ENCODE results near the gene DPP7.
"Not testable (repeated sequence)": the region's sequence is repeated elsewhere in the genome, so short reads cannot be mapped to it uniquely, and the experiment has no call there.

Gene DPP7

DNA sequence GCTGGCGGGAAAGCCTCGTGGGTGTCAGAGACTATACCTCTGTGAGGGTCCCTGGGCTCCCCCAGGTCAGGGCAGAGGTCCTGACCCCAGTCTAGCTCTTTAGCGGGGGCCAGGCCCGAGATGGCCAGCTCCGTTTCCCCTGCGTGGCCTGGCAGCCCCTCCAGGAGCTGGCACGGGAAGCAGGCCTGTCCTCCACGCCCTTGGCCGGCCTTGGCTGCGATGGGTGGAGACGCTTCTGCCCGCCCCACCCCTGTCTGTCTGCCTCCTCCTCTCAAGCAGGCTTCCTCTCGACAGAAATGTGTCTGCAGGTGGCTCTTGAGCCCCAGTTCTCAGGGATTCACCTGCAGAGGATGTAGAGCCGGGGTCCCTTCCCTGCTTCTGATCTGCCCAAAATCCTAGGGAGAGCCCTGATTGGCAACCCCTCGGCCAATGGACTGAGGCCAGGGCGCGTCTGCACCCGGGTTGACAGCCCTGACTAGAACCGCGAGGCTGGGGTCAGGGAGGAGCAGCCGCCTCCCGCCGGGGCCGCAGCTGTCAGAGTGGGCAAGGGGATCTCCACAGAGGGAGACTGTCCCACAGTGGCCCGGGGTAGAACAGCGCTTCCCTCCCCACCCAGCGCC lies 21.8 kb upstream of the DPP7 start:
- H3K4me3 ChIP-seq: no peak overlapping the region
- H3K27ac ChIP-seq: no peak overlapping the region

- not testable (repeated sequence) for H3K4me3 ChIP-seq, H3K27ac ChIP-seq
Measured at GRCh38 chr9:137135154-137135553, 20.6 kb upstream of the DPP7 start.

- Histone ChIP-seq H3K27ac (no peak overlapping the region), H3K4me3 (no peak overlapping the region)
Measured at GRCh38 chr9:137134191-137134590, 19.7 kb upstream of the DPP7 start.

DNA sequence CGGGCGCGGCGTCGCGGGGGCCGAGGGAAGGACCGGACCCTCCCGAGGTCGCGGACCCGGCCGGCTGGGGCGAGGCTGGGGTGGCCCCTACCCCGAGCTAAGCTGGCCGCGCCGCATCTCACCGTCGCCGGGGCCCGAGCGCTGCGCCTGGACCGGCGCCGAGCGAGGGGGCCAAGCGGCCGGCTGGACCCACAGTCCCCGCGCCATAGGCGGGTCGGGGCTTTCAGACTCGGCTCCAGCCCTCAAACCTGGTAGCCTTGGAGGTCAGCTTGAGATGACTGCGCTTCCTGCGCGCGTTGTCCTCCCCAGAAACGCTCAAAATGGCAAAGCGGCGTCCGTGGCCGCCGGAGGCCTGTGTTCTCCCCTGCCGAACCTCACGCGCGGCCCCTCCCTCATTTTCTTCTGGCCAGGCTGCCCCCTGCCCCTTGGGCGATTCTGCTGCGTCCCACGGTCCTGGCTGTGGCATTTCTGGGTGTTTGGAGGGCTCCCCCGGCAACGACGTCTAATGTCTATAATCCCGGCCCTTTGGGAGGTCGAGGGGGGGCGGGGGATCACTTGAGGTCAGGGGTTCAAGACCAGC lies 15.7 kb upstream of the DPP7 start:
- Histone ChIP-seq H3K4me3 (peak overlapping the region; percentile 58 to 90 (median 78)), H3K27ac (peak overlapping the region in 20 of 21 experiments; percentile 38 to 88 (median 78))

DNA sequence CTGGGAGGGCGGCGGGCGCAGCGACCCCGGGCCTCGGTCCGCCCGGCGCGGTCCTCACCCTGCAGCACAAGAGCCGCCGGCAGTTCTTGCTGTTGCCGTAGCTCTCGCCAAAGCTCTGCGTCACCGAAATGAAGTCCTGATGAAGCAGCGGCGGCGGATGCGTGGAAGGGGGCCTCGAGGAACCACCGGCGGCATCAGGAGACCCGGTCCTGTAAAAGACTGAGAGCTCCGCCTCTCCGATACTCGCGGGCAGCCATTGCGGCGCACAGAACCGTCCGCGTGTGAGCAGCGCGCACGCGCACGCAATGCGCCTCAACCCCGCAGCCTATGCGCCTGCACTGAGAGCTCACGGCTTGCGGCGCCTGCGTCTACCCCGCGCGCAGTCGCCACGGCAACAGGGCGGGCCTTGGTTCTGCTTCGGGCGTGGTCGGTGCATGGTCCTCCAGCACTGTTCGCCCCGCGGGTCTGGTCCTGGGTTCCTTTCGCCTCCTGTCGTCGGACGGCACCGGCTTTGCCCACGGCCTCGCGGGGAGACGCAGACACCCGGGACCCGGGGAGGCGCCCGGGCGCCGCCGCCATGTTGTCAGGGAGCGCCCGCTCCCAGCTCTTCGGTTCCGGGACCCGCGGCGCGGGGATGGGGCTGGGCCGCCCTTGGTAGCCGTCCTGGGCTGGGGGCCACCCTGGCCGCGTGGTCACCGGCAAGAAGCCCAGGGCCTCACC lies 15.1 kb upstream of the DPP7 start:
- H3K27ac ChIP-seq: peak overlapping the region in 20 of 21 experiments; percentile 38 to 88 (median 78)

DNA sequence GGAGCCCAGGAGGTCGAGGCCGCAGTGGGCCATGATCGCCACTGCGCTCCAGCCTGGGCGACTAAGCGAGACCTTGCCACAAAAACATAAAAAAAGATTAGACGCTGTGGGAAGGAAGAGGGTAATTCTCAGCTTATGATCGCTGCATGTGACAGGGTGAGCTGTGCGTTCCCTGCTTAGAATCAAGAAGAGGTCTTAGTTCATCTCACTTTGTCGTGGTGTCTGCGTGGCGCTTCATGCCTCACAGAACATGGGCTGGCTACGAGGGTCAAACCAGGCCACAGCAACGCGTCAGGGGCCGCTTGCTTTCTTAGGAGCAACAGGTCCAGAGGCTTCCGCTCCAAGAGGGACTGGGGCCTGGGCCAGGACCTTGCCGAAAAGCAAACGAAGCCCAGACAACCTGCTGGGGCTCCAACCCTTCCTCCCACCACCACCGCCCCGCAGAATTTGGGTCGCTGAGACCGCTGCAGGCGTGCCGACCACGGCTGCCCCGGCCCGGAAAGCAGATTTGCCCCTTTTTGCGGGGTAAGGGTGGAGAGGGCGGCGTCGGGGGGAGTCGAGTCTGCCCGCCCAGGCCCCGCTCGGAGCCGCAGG lies 14.4 kb upstream of the DPP7 start:
- Histone ChIP-seq H3K4me3 (peak overlapping the region; percentile 58 to 90 (median 78)), H3K27ac (peak overlapping the region in 19 of 21 experiments; percentile 58 to 88 (median 78))

More for the DNA sequence above, 15.1 kb upstream of the DPP7 start:
- H3K4me3 ChIP-seq: peak overlapping the region; percentile 58 to 90 (median 78)

DNA sequence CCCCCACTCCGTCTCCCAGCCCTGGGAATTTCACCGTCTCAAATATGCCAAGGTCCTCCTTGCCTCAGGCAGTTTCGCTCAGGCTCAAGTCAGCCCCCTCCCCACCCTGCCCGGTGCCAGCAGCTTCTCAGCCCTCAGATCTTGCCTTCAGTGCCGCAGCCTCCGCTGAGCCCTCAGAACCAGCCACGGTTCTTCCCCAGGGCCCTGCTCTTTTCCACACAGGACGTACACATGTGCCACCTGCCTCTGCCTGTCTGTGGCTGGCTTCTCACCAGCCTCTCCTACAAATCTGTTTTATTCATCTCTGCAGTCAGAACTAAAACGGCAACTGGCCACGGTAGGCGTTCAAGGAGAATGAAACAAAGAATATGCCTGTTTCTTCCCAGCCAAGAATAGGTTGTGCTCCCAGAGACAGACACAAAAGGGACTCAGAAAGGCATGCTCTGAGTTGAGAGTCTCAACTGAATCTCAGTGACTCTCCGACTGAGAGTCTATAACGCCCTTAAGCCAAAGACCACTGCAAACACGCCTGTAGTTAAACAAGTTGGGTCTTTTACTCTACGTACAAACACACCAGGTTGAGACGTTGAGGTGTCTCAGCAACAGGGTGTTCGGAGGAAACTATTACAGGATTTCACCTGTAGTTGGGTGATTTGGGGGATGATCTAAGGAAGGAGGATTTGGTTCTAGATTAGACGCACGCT lies 13.8 kb upstream of the DPP7 start:
- Histone ChIP-seq H3K27ac (peak overlapping the region in 13 of 21 experiments; percentile 8 to 88 (median 68)), H3K4me3 (peak overlapping the region in 5 of 7 experiments; percentile 3 to 85 (median 60))

DNA sequence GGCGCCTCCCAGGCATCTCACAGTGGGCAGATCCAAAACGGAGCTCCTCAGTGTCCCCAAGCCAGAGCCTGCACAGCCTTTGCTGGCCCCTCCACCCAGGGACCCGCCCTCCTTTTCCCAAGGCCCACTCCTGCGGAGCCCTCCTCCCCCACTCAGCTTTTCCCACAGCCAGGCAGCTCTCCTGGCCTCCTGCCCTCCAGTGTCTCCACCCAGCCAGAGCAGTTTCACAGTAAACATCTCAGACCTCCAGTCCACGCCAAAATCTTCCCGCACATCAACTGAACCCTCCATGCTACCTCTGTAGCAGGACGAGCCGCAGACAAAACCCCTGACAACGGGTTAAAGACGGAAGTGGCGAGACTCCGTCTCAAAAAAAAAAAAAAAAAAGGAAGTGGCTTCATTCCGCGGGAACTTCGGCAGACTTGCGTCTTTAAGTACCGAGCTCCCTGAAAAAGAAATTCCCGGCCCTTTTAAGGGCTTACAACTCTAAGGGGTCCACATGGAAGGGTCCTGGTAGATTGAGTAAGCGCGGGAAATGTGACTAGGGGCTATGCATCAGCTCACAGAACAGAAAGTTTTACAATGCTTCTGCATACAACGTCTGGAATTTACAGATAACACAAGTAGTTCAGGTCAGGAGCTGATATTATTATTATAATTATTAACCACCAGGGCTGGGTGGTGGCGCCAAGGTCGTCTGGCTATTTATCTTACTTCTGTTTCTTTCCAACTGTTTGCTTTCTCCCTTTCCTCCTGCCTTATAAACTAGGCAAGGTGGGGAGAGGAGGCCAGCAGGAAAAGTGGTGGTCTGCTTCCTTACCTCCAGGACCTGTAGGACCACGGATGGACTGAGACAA lies 13.0 kb upstream of the DPP7 start:
- Histone ChIP-seq H3K27ac (peak overlapping the region in 16 of 21 experiments; percentile 22 to 88 (median 54)), H3K4me3 (peak overlapping the region in 6 of 7 experiments; percentile 3 to 85 (median 14))

DNA sequence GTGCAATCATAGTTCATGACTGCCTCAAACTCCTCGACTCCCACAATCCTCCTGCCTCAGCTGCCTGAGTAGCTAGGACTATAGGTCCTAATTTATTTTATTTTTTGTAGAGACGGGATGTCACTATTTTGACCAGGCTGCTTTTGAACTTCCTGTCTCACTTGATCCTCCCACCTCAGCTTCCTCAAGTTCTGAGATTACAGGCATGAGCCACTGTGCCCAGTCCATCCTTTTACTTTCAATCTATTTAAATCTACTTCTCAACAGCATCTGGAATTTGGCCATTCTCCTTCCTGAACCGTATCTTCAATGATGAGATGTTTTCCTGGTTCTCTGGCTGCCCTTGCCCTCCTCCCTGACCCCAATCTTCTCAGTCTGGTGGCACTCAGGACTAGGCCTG lies 12.3 kb upstream of the DPP7 start:
- H3K27ac ChIP-seq: peak overlapping the region in 12 of 21 experiments; percentile 22 to 88 (median 56)
- peak overlapping the region in 5 of 7 experiments; percentile 3 to 85 (median 18) for H3K4me3 ChIP-seq

GRCh38 chr9:137123952-137124462 lies 9.5 kb upstream of the DPP7 start:
- H3K4me3 ChIP-seq, H3K27ac ChIP-seq: not testable (repeated sequence)

DNA sequence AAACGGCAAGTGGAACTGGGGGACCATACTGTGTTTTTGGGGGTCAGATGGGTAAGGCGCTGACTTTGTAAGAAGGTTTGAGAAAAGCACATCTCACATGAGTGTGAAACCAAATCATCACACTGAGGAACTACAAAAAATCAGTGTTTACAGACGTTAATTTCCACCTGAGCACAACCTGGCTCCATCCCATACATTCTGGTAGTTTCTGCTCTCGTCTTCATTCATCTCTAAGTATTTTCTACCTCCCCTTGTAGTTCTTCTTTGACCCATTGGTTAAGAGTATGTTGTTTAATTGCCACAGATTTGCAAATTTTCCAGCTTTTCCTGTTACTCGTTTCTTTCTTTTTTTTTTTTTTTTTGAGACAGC lies 8.9 kb upstream of the DPP7 start:
- no peak overlapping the region for H3K4me3 ChIP-seq
- no peak overlapping the region for H3K27ac ChIP-seq

- not testable (repeated sequence) for H3K27ac ChIP-seq, H3K4me3 ChIP-seq
Measured at GRCh38 chr9:137122796-137123467, 8.4 kb upstream of the DPP7 start.

- H3K4me3 ChIP-seq, H3K27ac ChIP-seq: not testable (repeated sequence)
Measured at GRCh38 chr9:137121927-137122795, 7.6 kb upstream of the DPP7 start.

DNA sequence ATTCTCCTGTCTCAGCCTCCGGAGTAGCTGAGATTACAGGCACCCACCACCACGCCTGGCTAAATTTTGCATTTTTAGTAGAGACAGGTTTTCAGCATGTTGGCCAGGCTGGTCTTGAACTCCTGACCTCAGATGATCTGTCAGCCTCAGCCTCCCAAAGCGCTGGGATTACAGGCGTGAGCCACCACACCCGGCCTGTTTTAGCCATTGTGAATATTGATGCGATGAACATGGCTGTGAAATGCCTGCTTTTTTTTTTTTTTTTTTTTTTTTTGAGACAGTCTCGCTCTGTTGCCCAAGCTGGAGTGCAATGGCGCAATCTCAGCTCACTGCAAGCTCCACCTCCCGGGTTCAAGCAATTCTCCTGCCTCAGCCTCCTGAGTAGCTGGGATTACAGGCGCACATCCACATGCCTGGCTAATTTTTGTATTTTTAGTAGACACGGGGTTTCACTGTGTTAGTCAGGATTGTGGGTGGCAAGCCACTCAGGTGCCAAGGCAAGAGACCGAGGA lies 3.6 kb upstream of the DPP7 start:
- not testable (repeated sequence) for H3K4me3 ChIP-seq, H3K27ac ChIP-seq

GRCh38 chr9:137117269-137117731 lies 2.8 kb upstream of the DPP7 start:
- Histone ChIP-seq H3K4me3 (no peak overlapping the region), H3K27ac (no peak overlapping the region)

DNA sequence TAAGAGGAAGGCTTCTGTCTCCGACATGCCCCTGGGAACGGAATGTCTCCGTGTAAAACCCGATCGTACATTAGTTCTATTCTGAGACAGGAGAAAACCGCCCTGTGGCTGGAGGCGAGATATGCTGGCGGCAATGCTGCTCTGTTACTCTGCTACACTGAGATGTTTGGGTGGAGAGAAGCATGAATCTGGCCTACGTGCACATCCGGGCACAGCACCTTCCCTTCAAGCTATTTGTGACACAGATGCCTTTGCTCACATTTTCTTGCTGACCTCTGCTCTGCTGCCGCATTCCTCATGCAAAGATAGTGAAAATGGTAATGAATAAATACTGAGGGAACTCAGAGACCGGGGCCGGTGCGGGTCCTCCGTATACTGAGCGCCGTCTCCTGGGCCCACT lies 2.2 kb upstream of the DPP7 start:
- no peak overlapping the region for H3K27ac ChIP-seq
- H3K4me3 ChIP-seq: no peak overlapping the region

DNA sequence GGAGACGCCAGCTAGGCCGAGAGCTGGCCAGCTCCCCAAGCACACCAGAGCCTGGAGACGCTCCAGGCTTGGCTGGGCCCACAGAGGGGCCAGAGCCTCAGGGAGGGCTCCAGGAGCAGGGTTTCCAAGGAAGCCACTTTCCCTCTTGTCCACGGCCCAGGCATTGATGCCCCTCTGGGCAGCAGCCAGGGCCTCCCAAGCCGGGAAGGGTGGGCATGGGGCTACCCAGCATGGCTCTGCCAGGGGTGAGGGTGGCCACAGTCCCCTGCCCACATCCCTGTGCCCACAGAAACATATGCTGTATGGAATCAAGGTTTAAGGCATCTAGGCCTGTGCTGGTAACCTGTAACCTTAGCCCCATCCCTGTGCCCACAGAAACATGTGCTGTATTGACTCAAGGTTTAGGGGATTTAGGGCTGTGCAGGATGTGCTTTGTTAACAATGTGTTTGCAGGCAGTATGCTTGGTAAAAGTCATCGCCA lies 1.5 kb upstream of the DPP7 start:
- H3K27ac ChIP-seq: no peak overlapping the region
- H3K4me3 ChIP-seq: no peak overlapping the region

Measured in skin epidermis (tissue), 12 donors.